KBM-7 (cell line): Measurements from ENCODE around the gene RPL9.
"Not testable (repeated sequence)": the region's sequence is repeated elsewhere in the genome, so short reads cannot be mapped to it uniquely, and the experiment has no call there.

ENCODE experiments used
- DNase-seq: peaks from one replicate; pipeline ENCODE4 v3.0.0-alpha.2; 2015
- in situ Hi-C: fragments of 300-500 bp; cut with MboI; formaldehyde crosslinking; loops from 2 replicates; pipeline ENCODE4 v1.14.3; 2020; ENCODE audit warnings: low sequenced_read_pairs, low pct_unique_long_range_greater_than_20kb, mixed read lengths

Gene RPL9

DNA sequence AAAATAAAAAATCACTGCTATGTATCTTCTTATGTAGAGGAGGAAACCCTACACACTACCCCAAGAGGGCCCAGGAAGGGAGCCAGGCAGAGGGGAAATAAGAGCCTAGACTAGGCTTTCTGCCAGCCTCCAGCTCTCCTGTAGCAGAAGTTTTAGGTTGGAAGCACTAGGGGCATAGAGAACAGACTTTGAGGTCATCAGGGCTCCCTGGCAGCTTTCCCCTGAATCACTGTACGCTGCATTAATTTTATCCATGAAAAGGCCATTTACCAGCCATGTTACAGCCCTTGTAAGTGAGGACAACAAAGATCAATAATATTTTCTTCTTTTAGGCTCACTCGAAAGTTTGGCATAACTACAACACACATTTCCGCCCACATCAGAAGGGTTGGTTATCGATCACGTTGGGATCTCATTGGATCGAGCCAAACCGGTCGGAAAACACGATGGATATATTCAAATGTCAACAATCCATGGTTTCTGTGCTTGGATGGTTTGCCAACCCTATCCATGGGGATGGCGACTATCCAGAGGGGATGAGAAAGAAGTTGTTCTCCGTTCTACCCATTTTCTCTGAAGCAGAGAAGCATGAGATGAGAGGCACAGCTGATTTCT, 24.7 kb downstream of the RPL9 start:
- no peak for DNase-seq
- in situ Hi-C loops = no loop called here

DNA sequence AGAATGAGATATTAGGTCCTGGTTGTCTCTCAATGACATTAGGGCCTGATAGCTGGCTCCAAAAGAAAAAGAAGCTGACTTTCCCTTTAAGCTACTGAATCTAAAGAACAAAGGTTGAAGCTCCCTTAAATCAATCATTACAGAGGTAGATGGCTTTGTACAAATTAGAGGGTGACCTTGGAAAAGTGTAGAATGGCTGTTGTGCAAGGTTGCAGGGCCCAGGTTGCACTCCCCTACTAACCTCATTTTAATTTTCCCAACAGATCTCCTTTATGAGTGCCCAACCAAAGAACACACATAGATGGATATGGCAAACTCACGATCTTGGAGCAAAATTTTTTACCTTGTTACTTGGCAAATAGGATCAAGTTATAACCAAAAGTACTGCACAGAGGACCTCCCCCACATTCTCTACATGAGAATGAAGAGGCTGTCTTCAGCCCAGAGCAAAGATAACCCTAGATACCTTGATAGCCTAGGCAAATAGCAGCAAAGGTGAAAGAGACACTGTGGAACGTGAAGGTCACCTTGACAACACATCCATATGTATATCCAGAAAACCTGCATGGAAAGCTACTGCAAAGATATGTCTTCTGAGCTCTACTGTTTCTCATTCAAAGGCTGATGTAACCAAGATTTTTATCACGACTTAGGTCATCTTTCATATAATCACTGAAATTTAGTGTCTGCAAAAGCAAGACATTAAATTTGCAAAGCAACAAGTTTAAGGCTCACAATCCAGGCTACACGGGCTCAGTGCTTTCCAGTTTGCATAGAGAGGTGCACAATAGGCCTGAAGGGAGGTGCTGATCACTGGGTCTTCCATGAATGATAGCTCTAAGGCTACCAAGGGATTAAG, 29.0 kb downstream of the RPL9 start:
- in situ Hi-C loops = no loop called here
- no peak for DNase-seq

GRCh38 chr4:39427520-39428114, 31.1 kb downstream of the RPL9 start:
- DNase-seq = no peak

DNA sequence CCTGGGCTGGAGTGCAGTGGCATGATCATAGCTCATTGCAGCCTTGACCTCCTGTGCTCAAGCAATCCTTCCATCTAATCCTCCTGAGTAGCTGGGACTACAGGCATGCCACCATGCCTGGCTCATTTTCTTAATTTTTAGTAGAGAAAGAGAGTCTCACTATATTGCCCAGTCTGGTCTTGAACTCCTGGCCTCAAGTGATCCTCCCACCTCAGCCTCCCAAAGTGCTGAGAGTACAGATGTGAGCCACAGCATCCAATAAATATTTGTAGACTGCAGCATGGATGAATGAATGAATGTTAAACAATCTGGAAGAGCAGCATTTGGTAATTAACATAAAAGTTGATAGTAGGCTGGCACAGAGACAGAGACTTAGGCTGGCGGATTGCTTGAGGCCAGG, 32.0 kb downstream of the RPL9 start:
- DNase-seq = no peak
- in situ Hi-C loops = no loop called here

More at GRCh38 chr4:39427520-39428114, 31.1 kb downstream of the RPL9 start:
- in situ Hi-C loops = no loop called here

DNA sequence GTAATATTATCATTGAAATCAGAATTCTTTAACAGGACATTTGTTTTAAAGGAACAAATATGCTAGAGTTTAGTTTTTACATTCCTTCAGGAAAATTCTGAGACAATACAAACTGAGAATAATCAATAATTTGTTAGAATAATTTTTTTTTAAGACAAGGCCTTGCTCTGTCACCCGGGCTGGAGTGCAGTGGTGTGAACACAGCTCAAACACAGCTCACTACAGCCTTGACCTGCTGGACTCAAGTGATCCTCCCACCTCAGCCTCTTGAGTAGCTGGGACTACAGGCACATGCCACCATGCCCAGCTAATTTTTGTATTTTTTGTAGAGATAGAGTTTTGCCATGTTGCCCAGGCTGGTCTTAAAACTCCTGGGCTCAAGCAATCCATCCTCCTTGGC, 33.4 kb downstream of the RPL9 start:
- DNase-seq, in situ Hi-C loops: not testable (repeated sequence)

GRCh38 chr4:39422247-39422646, 36.5 kb downstream of the RPL9 start:
- no peak for DNase-seq
- in situ Hi-C loops = no loop called here

- in situ Hi-C loops = no loop called here
- DNase-seq = no peak
These were observed 42.9 kb downstream of the RPL9 start for GRCh38 chr4:39415678-39416283.

DNA sequence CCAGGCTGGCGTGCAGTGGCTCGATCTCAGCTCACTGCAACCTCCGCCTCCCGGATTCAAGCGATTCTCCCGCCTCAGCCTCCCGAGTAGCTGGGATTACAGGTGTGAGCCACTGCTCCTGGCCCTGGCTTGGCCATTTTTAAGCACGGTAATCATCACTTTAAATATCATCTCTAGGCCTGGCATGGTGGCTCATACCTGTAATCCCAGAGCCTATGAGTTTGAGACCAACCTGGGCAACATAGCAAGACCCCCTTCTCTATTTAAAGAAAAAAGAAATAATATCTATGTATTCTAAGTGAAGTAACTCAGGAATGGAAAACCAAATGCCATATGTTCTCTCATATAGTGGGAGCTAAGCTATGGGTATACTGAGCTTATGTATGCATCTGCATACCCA, 47.2 kb downstream of the RPL9 start:
- DNase-seq, in situ Hi-C loops: not testable (repeated sequence)

DNA sequence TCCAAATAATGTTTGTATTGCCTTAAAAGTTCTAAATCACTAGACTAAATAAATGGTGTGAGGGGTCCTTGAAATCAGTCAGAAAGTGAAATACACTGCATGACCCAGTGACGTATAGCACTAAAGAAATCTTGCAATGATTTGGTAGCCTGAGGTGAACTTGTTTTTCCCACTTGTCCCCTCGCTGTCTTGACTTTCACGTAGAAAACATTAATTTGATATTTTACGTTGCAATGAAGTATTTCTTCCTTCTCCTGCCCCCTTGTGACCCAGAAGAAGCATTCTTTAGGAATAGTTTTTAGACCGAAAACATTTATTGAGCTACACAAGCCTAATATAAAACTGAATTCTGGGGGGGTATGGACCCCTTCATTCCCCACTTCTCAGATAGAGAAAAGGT, 48.3 kb downstream of the RPL9 start:
- DNase-seq = no peak
- in situ Hi-C loops = no loop called here

GRCh38 chr4:39407584-39407885, 51.2 kb downstream of the RPL9 start:
- in situ Hi-C loops = no loop called here
- DNase-seq = no peak

DNA sequence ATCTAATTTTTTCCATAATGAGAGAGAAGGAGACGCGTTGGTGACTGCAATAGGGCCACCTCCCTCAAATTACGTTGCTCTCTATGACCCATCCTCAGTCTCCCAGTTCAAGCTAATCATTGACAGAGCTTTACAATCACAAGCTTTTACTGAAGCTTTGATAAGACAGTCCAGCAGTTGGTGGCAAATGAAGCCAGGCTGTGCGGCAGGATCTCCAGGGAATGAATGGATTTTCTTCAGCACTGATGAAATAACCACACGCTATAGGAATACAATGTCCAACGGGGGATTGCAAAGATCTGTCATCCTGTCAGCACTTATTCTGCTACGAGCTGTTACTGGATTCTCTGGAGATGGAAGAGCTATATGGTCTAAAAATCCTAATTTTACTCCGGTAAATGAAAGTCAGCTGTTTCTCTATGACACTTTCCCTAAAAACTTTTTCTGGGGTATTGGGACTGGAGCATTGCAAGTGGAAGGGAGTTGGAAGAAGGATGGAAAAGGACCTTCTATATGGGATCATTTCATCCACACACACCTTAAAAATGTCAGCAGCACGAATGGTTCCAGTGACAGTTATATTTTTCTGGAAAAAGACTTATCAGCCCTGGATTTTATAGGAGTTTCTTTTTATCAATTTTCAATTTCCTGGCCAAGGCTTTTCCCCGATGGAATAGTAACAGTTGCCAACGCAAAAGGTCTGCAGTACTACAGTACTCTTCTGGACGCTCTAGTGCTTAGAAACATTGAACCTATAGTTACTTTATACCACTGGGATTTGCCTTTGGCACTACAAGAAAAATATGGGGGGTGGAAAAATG, 51.7 kb downstream of the RPL9 start, which contains the start of gene KLB:
Gene KLB (plus strand): TSS at position 168 of the 821 bp plus-strand sequence. CDS start 20 bp downstream, at position 188.
- DNase-seq = no peak
- in situ Hi-C loops = no loop called here
